SU-DHL-6 (cell line): ENCODE results near the gene IDH2.

Source experiments
- H2AFZ ChIP-seq: fragments of 200-600 bp; sonication (generic); 2 replicates; pipeline ENCODE4 v1.6.1; 2014; ENCODE audit warnings: low read depth, mild to moderate bottlenecking, moderate library complexity, mixed read lengths, antibody characterized with exemption, low read length; ENCODE audit not compliant: severe bottlenecking
- H3F3A ChIP-seq: fragments of 200-600 bp; shearing (Covaris generic); 2 replicates; pipeline ENCODE4 v1.6.0; 2016; ENCODE audit warnings: antibody characterized with exemption, mild to moderate bottlenecking; ENCODE audit not compliant: insufficient read depth
- H3K27ac ChIP-seq: fragments of 200-600 bp; sonication (generic); 2 replicates; pipeline ENCODE4 v1.5.1; 2016; ENCODE audit warnings: low read depth, mild to moderate bottlenecking, low read length, moderate library complexity, mixed read lengths
- H3K27me3 ChIP-seq: fragments of 200-600 bp; sonication (generic), shearing (Covaris generic); 2 replicates; pipeline ENCODE4 v1.6.0; 2014; ENCODE audit warnings: mild to moderate bottlenecking, low read length
- H3K36me3 ChIP-seq: fragments of 200-600 bp; sonication (generic); 2 replicates; pipeline ENCODE4 v1.6.1; 2014; ENCODE audit warnings: mild to moderate bottlenecking, low read length, mixed read lengths
- H3K4me2 ChIP-seq: fragments of 300-600, 200-600 bp; shearing (Covaris generic), sonication (generic); 2 replicates; pipeline ENCODE4 v1.6.0; 2014; ENCODE audit warnings: low read length, low read depth, mild to moderate bottlenecking; ENCODE audit not compliant: poor library complexity, severe bottlenecking
- H3K4me3 ChIP-seq: fragments of 200-600 bp; sonication (generic); 2 replicates; pipeline ENCODE4 v1.5.1; 2014; ENCODE audit warnings: antibody characterized with exemption, low read length, mild to moderate bottlenecking, mixed read lengths; ENCODE audit not compliant: insufficient read depth, poor library complexity, severe bottlenecking
- H3K79me2 ChIP-seq: fragments of 200-600 bp; sonication (generic); 2 replicates; pipeline ENCODE4 v1.6.1; 2014; ENCODE audit warnings: mild to moderate bottlenecking, low read length, moderate library complexity; ENCODE audit not compliant: insufficient read depth
- H3K9ac ChIP-seq: fragments of 200-600 bp; sonication (generic); 2 replicates; pipeline ENCODE4 v1.7.0; 2014; ENCODE audit warnings: mild to moderate bottlenecking, low read length
- H3K9me2 ChIP-seq: fragments of 200-600 bp; sonication (generic); replicated peaks from 2 replicates; pipeline ENCODE4 v1.6.1; 2014; ENCODE audit warnings: low read length; ENCODE audit not compliant: insufficient read depth
- H3K9me3 ChIP-seq: fragments of 200-600 bp; sonication (generic); 2 replicates; pipeline ENCODE4 v1.6.1; 2014; ENCODE audit warnings: low read length, mixed read lengths; ENCODE audit not compliant: insufficient read depth
- H4K20me1 ChIP-seq: fragments of 200-600 bp; sonication (generic); 2 replicates; pipeline ENCODE4 v1.6.1; 2014; ENCODE audit warnings: low read depth, mild to moderate bottlenecking, antibody characterized with exemption, low read length, moderate library complexity, mixed read lengths
- CTCF ChIP-seq: fragments of 200-600 bp; sonication (generic); IDR thresholded peaks from one replicate; pipeline ENCODE4 v1.5.1; 2017; ENCODE audit warnings: antibody characterized with exemption, mild to moderate bottlenecking, low read length, moderate library complexity; ENCODE audit not compliant: insufficient read depth, poor library complexity, severe bottlenecking
- EZH2phosphoT487 ChIP-seq: fragments of 200-600 bp; sonication (generic), shearing (Covaris generic); conservative IDR thresholded peaks from 2 replicates; pipeline ENCODE4 v1.6.1; 2018; ENCODE audit warnings: mild to moderate bottlenecking, antibody characterized with exemption, low read length, moderate library complexity, mixed read lengths

Gene IDH2

GRCh38 chr15:90062023-90062442, 40.2 kb downstream of the IDH2 start:
- H3K9me2 ChIP-seq = no peaks in the 10 kb centered on the region
- no peak overlapping the region for H3K9ac ChIP-seq
- H3K4me3 ChIP-seq = no peak overlapping the region
- H3K27ac ChIP-seq = no peak overlapping the region
- H3K4me2 ChIP-seq = no peak overlapping the region
- peaks cover 11% of the 10 kb centered on the region; the same call in 1 of the 2 replicates for H3F3A ChIP-seq
- H3K9me3 ChIP-seq = no peaks in the 10 kb centered on the region
- H3K79me2 ChIP-seq = no peaks in the 10 kb centered on the region
- no peak for TF ChIP-seq EZH2phosphoT487
- TF ChIP-seq CTCF = no peak
- no peaks in the 10 kb centered on the region for H3K36me3 ChIP-seq
- no peak overlapping the region for H2AFZ ChIP-seq
- H3K27me3 ChIP-seq = no peaks in the 10 kb centered on the region
- no peaks in the 10 kb centered on the region for H4K20me1 ChIP-seq

- Histone ChIP-seq H3K9me3 (no peaks in the 10 kb centered on the region), H3K9me2 (no peaks in the 10 kb centered on the region), H3K9ac (no peak overlapping the region), H3K4me3 (no peak overlapping the region), H3K79me2 (no peaks in the 10 kb centered on the region), H3K36me3 (no peaks in the 10 kb centered on the region), H3K27me3 (no peaks in the 10 kb centered on the region), H4K20me1 (no peaks in the 10 kb centered on the region), H3K4me2 (no peak overlapping the region), H2AFZ (no peak overlapping the region), H3K27ac (no peak overlapping the region), H3F3A (peaks cover 11% of the 10 kb centered on the region; the same call in 1 of the 2 replicates)
- no peak for TF ChIP-seq CTCF
- TF ChIP-seq EZH2phosphoT487 = no peak
Measured at GRCh38 chr15:90060797-90061196, 41.5 kb downstream of the IDH2 start.

- Histone ChIP-seq H3K4me2 (peak overlapping the region; percentile 38), H3F3A (peaks cover 11% of the 10 kb centered on the region; the same call in 1 of the 2 replicates), H4K20me1 (no peaks in the 10 kb centered on the region), H3K4me3 (peak overlapping the region; percentile 12), H3K9me2 (no peaks in the 10 kb centered on the region), H3K79me2 (no peaks in the 10 kb centered on the region), H3K27ac (peak overlapping the region; percentile 62), H3K36me3 (no peaks in the 10 kb centered on the region), H2AFZ (peak overlapping the region; percentile 53), H3K9ac (peak overlapping the region; percentile 27; the same call in 1 of the 2 replicates), H3K27me3 (no peaks in the 10 kb centered on the region), H3K9me3 (no peaks in the 10 kb centered on the region)
- TF ChIP-seq CTCF (no peak), EZH2phosphoT487 (no peak)
Measured at GRCh38 chr15:90059208-90059985, 42.9 kb downstream of the IDH2 start.
